GM23248 (cell line): ENCODE data around the gene SLC29A2. TPM values are rescaled to one million over a fixed set of nuclear protein-coding genes. Genes with fewer than 3 reads are reported as not detected.

Experiments used
- DNase-seq: peaks from one replicate; pipeline ENCODE4 v3.0.0-alpha.2; 2015
- H2AFZ ChIP-seq: fragments of 200-600 bp; sonication (generic); 2 replicates; pipeline ENCODE4 v1.6.1; 2016; ENCODE audit warnings: antibody characterized with exemption
- H3F3A ChIP-seq: fragments of 200-600 bp; sonication (generic); 2 replicates; pipeline ENCODE4 v1.6.1; 2016; ENCODE audit warnings: mild to moderate bottlenecking, antibody characterized with exemption, mixed run types; ENCODE audit not compliant: insufficient read depth
- H3K27ac ChIP-seq: fragments of 200-600 bp; sonication (generic); 2 replicates; pipeline ENCODE4 v1.5.1; 2016; ENCODE audit warnings: mild to moderate bottlenecking
- H3K27me3 ChIP-seq: fragments of 200-600 bp; sonication (generic); replicated peaks from 2 replicates; pipeline ENCODE4 v1.6.1; 2016; ENCODE audit warnings: mild to moderate bottlenecking; ENCODE audit not compliant: insufficient read depth
- H3K36me3 ChIP-seq: fragments of 200-600 bp; sonication (generic); 2 replicates; pipeline ENCODE4 v1.6.1; 2016; ENCODE audit warnings: low read depth, mild to moderate bottlenecking
- H3K4me1 ChIP-seq: fragments of 200-600 bp; sonication (generic); 2 replicates; pipeline ENCODE4 v1.6.1; 2016; ENCODE audit warnings: mild to moderate bottlenecking; ENCODE audit not compliant: insufficient read depth
- H3K4me2 ChIP-seq: fragments of 200-600 bp; sonication (generic); one replicate; pipeline ENCODE4 v1.6.1; 2016; ENCODE audit warnings: mild to moderate bottlenecking; ENCODE audit not compliant: unreplicated experiment
- H3K4me3 ChIP-seq: fragments of 200-600 bp; sonication (generic); 2 replicates; pipeline ENCODE4 v1.5.1; 2016; ENCODE audit warnings: mild to moderate bottlenecking
- H3K79me2 ChIP-seq: fragments of 200-600 bp; sonication (generic); 2 replicates; pipeline ENCODE4 v1.6.1; 2016; ENCODE audit warnings: mild to moderate bottlenecking; ENCODE audit not compliant: insufficient read depth
- H3K9ac ChIP-seq: fragments of 200-600 bp; sonication (generic); 2 replicates; pipeline ENCODE4 v1.6.1; 2016; ENCODE audit warnings: mild to moderate bottlenecking
- H3K9me2 ChIP-seq: fragments of 200-600 bp; sonication (generic); 2 replicates; pipeline ENCODE4 v1.6.1; 2016; ENCODE audit warnings: mixed run types, mild to moderate bottlenecking, moderate library complexity; ENCODE audit not compliant: insufficient read depth
- H3K9me3 ChIP-seq: fragments of 200-600 bp; sonication (generic); one replicate; pipeline ENCODE4 v1.6.1; 2017; ENCODE audit warnings: low read depth
- H4K20me1 ChIP-seq: fragments of 200-600 bp; sonication (generic); 2 replicates; pipeline ENCODE4 v1.6.0; 2016; ENCODE audit not compliant: insufficient read depth
- EZH2 ChIP-seq: fragments of 200-600 bp; sonication (generic); IDR thresholded peaks from 2 replicates; pipeline ENCODE4 v1.6.1; 2018; ENCODE audit warnings: antibody characterized with exemption, mild to moderate bottlenecking; ENCODE audit not compliant: insufficient read depth, poor library complexity, severe bottlenecking
- EZH2phosphoT487 ChIP-seq: fragments of 200-600 bp; sonication (generic); IDR thresholded peaks from 2 replicates; pipeline ENCODE4 v1.6.1; 2018; ENCODE audit warnings: antibody characterized with exemption, moderate library complexity, mild to moderate bottlenecking, low read depth; ENCODE audit not compliant: insufficient read depth
- WGBS, 2 experiments: methylation state at CpG; one replicate each; pipeline ENCODE4 v1.1.6; 2015 to 2017; ENCODE audit warnings: low lambda C conversion rate in 2 of 2, low coverage in 1 of 2; ENCODE audit errors: missing lambda C conversion rate in 2 of 2; 5-methylcytosine and 5-hydroxymethylcytosine counted together
- in situ Hi-C: fragments of 300-500 bp; cut with MboI; formaldehyde crosslinking; loops from 2 replicates; pipeline ENCODE4 v1.15.0; 2020
- polyA plus RNA-seq: library from polyadenylated mRNA; unstranded; fragments of >200 nt; fragmentation: Nextera tagmentation; extraction: Ambion mirVana; gene quantifications from 2 replicates; pipeline ENCODE4 v1.2.1, GENCODE V29; 2016
- total RNA-seq: library from RNA; depleted of rRNA; stranded (reverse); fragments of >200 nt; shearing (Covaris generic); gene quantifications from 2 replicates; pipeline ENCODE4 v1.2.3, GENCODE V29; 2014

The SLC29A2 gene
- total and polyA plus RNA-seq, 2 experiments from 2014 or later, result not detected

DNA sequence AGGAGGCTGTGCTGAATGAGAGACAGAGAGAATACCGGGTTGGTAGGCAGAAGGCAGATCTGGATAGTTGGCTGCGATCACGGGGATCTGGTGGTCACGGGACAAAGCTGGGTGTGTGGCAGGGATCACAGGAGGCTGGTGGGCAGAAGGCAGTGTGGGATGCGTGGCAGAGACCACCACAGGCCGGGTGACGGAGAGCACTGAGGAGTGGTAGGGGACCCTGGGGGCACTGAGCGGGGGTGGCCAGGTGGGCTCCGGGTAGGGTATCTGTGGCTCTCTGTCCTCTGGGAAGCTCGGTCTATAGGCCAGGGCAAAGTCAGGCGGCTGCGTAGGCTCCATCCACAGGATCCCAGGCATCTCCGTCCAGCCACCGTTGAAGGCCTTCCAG, 56.1 kb downstream of the SLC29A2 start:
- in situ Hi-C loops, result no loop called here
- Histone ChIP-seq H3K4me3 (peak overlapping the region; percentile 87), H3K9me2 (no peaks in the 10 kb centered on the region), H3K9me3 (no peaks in the 10 kb centered on the region), H3K9ac (peak overlapping the region; percentile 94), H3K36me3 (no peaks in the 10 kb centered on the region), H3K27me3 (no peaks in the 10 kb centered on the region), H3K4me1 (peaks cover 23% of the 10 kb centered on the region), H3K4me2 (peak overlapping the region; percentile 97), H4K20me1 (no peaks in the 10 kb centered on the region), H3F3A (peaks cover 20% of the 10 kb centered on the region), H3K27ac (peak overlapping the region; percentile 94), H2AFZ (no peak overlapping the region), H3K79me2 (peaks cover 32% of the 10 kb centered on the region)
- DNase-seq, result peak; percentile 64
- TF ChIP-seq EZH2phosphoT487, result no peak
- TF ChIP-seq EZH2, result no peak
- 6 to 9% methylated on average over 12 to 13 of the region's 14 CpGs for WGBS, 2 experiments

- DNase-seq, result peak; percentile 26
- 6 to 8% methylated on average over 17 of the region's 17 CpGs for WGBS, 2 experiments
- Histone ChIP-seq H3K27ac (peak overlapping the region; percentile 94), H3K9ac (peak overlapping the region; percentile 94), H3K4me3 (peak overlapping the region; percentile 87), H3K4me2 (peak overlapping the region; percentile 97), H3K27me3 (no peaks in the 10 kb centered on the region), H3K36me3 (no peaks in the 10 kb centered on the region), H3K79me2 (peaks cover 32% of the 10 kb centered on the region), H4K20me1 (no peaks in the 10 kb centered on the region), H3K4me1 (peaks cover 23% of the 10 kb centered on the region), H3F3A (peaks cover 22% of the 10 kb centered on the region), H3K9me2 (no peaks in the 10 kb centered on the region), H2AFZ (no peak overlapping the region), H3K9me3 (no peaks in the 10 kb centered on the region)
- TF ChIP-seq EZH2 (no peak), EZH2phosphoT487 (no peak)
- in situ Hi-C loops, result no loop called here
Observed at GRCh38 chr11:66314561-66315497, 56.7 kb downstream of the SLC29A2 start.

DNA sequence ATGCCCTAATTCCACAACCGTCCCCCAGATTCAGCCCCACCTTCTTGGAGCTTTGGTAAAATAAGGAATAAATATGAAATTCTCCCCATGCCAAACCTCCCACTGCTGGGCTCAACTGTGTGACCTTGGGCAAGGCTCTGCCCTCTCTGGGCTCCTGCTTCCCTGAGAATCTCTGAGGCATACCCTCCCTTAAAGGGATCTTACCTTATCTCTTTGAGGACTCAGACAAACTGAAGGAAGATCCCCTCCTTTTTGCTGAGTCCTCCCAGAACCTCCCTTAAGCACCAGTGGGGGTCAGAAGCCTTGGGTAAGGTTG, 57.4 kb downstream of the SLC29A2 start:
- TF ChIP-seq EZH2phosphoT487, result no peak
- no peak for TF ChIP-seq EZH2
- in situ Hi-C loops, result no loop called here
- Histone ChIP-seq H3K4me3 (peak overlapping the region; percentile 87), H3K36me3 (no peaks in the 10 kb centered on the region), H3K27me3 (no peaks in the 10 kb centered on the region), H3K9me3 (no peaks in the 10 kb centered on the region), H3K9ac (peak overlapping the region; percentile 94), H3K79me2 (peaks cover 32% of the 10 kb centered on the region), H3K4me1 (peaks cover 21% of the 10 kb centered on the region), H4K20me1 (no peaks in the 10 kb centered on the region), H3F3A (peaks cover 21% of the 10 kb centered on the region), H2AFZ (no peak overlapping the region), H3K4me2 (peak overlapping the region; percentile 97), H3K27ac (peak overlapping the region; percentile 94), H3K9me2 (no peaks in the 10 kb centered on the region)
- WGBS, 2 experiments, result 0% methylated on average over 1 of the region's 1 CpG
- peak; percentile 31 for DNase-seq

GRCh38 chr11:66313321-66314185, 58.0 kb downstream of the SLC29A2 start:
- 1% methylated on average over 23 to 38 of the region's 38 CpGs for WGBS, 2 experiments
- peak overlapping the region; percentile 87 for H3K4me3 ChIP-seq
- peaks cover 32% of the 10 kb centered on the region for H3K79me2 ChIP-seq
- no peaks in the 10 kb centered on the region for H3K9me2 ChIP-seq
- peaks cover 16% of the 10 kb centered on the region for H3K4me1 ChIP-seq
- TF ChIP-seq EZH2 (no peak), EZH2phosphoT487 (no peak)
- peaks cover 15% of the 10 kb centered on the region for H3F3A ChIP-seq
- H3K9ac ChIP-seq, result peak overlapping the region; percentile 94
- no peaks in the 10 kb centered on the region for H3K36me3 ChIP-seq
- DNase-seq, result peak; percentile 69
- in situ Hi-C loops, result no loop called here
- H3K9me3 ChIP-seq, result no peaks in the 10 kb centered on the region
- no peaks in the 10 kb centered on the region for H4K20me1 ChIP-seq
- H3K27ac ChIP-seq, result peak overlapping the region; percentile 94
- peak overlapping the region; percentile 97 for H3K4me2 ChIP-seq
- H2AFZ ChIP-seq, result no peak overlapping the region
- no peaks in the 10 kb centered on the region for H3K27me3 ChIP-seq
